ENCODE results near the gene RNF130. TPM values are rescaled to one million over a fixed set of nuclear protein-coding genes. Genes with fewer than 3 reads are reported as not detected.

The RNF130 gene
- total RNA-seq, 1 donor from 2014 or later, result 109 TPM

- no peaks in the 10 kb centered on the region for H3K9me3 ChIP-seq
- H3K4me1 ChIP-seq, result peaks cover 9% of the 10 kb centered on the region
- intact Hi-C loops (cut with DNase I), result no loop called here
- TF ChIP-seq CTCF (IDR thresholded peaks at IDR 0.05), result no peak
- no peak for DNase-seq
- no peak overlapping the region for H3K27ac ChIP-seq
- no peaks in the 10 kb centered on the region for H3K36me3 ChIP-seq
- no peak overlapping the region for H3K4me3 ChIP-seq
- peak; percentile 92 for ATAC-seq
- H3K27me3 ChIP-seq, result no peaks in the 10 kb centered on the region
Observed at GRCh38 chr5:179914032-179914755, 157.4 kb downstream of the RNF130 start.

GRCh38 chr5:179913461-179913860, 158.1 kb downstream of the RNF130 start:
- Histone ChIP-seq H3K4me1 (peaks cover 12% of the 10 kb centered on the region), H3K36me3 (no peaks in the 10 kb centered on the region), H3K9me3 (no peaks in the 10 kb centered on the region), H3K27ac (no peak overlapping the region), H3K4me3 (no peak overlapping the region), H3K27me3 (no peaks in the 10 kb centered on the region)
- ATAC-seq (no peak), DNase-seq (no peak)
- TF ChIP-seq CTCF (IDR thresholded peaks at IDR 0.05), result no peak
- intact Hi-C loops (cut with DNase I), result no loop called here

GRCh38 chr5:179912951-179913350, 158.6 kb downstream of the RNF130 start:
- H3K4me3 ChIP-seq, result no peak overlapping the region

GRCh38 chr5:179912386-179912785, 159.2 kb downstream of the RNF130 start:
- TF ChIP-seq CTCF (IDR thresholded peaks at IDR 0.05), result no peak
- H3K27ac ChIP-seq, result no peak overlapping the region
- intact Hi-C loops (cut with DNase I), result no loop called here

More at GRCh38 chr5:179912951-179913350, 158.6 kb downstream of the RNF130 start:
- H3K4me1 ChIP-seq, result peaks cover 17% of the 10 kb centered on the region
- no peak for DNase-seq
- H3K36me3 ChIP-seq, result no peaks in the 10 kb centered on the region
- TF ChIP-seq CTCF (IDR thresholded peaks at IDR 0.05), result no peak
- no peak for ATAC-seq
- H3K27ac ChIP-seq, result no peak overlapping the region
- H3K9me3 ChIP-seq, result no peaks in the 10 kb centered on the region
- intact Hi-C loops (cut with DNase I), result no loop called here
- no peaks in the 10 kb centered on the region for H3K27me3 ChIP-seq

GRCh38 chr5:179909224-179909623, 162.3 kb downstream of the RNF130 start:
- Histone ChIP-seq H3K9me3 (no peaks in the 10 kb centered on the region), H3K4me3 (no peak overlapping the region), H3K4me1 (peaks cover 25% of the 10 kb centered on the region), H3K27me3 (no peaks in the 10 kb centered on the region), H3K27ac (no peak overlapping the region), H3K36me3 (peaks cover 4% of the 10 kb centered on the region)
- ATAC-seq (no peak), DNase-seq (no peak)
- TF ChIP-seq CTCF (IDR thresholded peaks at IDR 0.05), result no peak
- intact Hi-C loops (cut with DNase I), result no loop called here

More at GRCh38 chr5:179912386-179912785, 159.2 kb downstream of the RNF130 start:
- no peak for DNase-seq
- H3K4me1 ChIP-seq, result peaks cover 17% of the 10 kb centered on the region
- no peak for ATAC-seq
- H3K4me3 ChIP-seq, result no peak overlapping the region
- no peaks in the 10 kb centered on the region for H3K27me3 ChIP-seq
- no peaks in the 10 kb centered on the region for H3K9me3 ChIP-seq
- no peaks in the 10 kb centered on the region for H3K36me3 ChIP-seq
